DMS 273 (cell line): ENCODE data around the gene PRKAR1A.

ENCODE experiments used
- DNase-seq: peaks from one replicate; lab custom pipeline; 2025; ENCODE audit not compliant: unreplicated experiment; lab: John Stamatoyannopoulos, UW

PRKAR1A gene

DNA sequence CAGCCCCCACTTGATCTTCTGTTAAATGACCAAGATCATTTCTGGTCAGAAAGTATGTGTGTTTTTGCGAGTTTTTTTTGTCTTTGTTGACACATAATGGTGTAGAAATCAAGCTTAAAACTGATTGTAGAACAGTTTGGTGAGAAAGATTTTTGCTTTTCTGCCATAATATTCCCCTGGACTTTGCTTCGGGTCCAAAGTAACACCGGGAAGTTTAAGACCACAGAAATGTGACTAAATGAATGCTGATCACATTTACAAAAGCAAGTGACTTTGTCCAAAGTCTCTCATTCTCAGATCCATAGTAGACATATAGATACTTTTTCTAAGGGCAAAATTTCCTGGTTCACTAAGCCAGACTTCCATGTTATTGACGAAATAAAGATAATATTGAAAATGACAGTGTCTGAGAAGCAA lies 86.3 kb downstream of the PRKAR1A start:
- DNase-seq: no peak

DNA sequence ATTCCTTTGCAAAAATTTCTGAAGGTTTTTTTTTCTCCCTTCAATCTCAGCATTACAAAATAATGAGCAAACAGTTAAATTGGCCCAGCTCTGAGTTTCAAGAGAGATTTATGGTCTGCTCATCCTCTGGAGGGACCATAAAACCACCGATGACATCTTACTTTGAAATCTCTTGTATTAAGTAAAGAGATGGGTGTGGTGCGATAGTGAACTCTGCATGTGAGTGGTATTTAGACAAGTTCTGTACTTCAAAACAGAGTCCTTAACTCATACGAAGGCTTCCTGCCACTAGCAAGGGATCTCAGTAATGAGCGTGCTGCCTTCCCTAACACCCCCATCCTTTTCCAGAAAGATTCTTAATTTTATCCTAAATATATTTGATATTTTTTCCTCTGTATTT lies 86.9 kb downstream of the PRKAR1A start:
- DNase-seq: no peak

DNA sequence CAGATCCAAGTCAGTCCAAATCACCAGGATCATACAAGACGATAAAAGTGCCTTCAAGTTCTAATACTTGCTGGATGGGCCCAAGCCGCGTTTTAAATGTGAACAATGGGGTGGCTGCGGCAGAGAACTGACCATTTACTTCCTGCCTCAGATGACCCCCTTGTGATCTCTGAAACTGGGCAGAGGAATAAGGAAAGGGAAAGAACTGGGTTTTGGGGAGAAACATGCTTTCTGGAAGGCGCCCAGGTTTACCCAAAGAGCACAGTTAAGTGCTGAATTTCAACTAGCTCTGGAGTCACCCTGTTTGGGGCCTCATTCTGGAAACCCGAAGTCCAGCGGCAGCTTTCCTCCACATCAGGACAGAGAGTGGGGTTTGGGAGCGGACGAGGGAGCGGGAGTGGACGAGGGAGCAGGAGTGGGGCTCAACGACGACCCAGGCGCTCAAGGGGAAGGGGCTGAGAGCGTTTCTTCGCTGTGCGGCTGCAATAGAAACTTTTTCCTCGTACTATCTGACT lies 87.4 kb downstream of the PRKAR1A start:
- no peak for DNase-seq

DNA sequence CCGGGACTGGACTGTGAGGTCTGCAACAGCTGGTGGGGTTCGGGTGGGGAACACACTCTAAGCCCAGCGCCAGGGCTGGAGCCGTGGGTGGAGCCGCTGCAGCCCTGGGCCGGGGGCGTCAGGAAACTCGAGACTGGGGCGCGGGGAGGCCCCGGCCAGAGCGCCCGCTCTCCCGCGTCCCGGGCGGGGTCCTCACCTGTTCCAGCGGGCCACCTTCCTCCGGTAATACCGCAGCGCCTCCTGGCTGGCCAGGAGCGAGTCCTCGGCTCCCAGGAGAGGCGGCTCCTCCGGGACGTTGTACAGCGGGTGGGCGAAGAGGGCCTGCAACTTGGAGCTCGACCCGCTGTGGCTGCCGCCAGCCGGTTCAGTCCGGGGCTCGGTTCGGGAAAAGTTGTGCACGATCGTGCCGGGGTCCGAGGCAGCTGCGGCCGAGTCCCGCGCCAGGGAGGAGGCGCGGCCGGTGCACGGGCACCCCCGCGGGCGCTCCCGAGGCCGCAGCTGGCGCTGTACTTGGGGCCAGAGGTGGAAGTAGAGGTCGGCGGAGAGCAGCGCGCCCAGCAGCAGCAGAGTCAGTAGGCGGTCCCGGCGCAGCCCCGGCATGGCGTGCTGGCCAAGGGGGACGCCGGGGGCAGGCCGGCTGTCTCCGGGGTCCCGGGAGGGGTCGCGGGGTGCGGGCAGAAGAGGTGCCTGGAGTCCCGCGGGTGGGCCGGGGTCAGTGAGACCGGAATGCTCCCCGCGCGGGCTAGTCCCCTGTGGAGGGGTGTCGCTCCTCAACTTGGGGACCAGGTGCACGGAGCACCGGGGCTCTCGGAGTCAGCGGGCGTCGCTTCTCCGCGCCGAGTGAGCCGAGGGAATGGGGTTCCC lies 88.1 kb downstream of the PRKAR1A start:
- DNase-seq: peak; percentile 72
